Right lung (tissue), 5 donors: Measurements from ENCODE around the gene C1GALT1C1L. TPM values are rescaled to one million over a fixed set of nuclear protein-coding genes. Genes with fewer than 3 reads are reported as not detected.
"Not testable (repeated sequence)": the region's sequence is repeated elsewhere in the genome, so short reads cannot be mapped to it uniquely, and the experiment has no call there.

Source experiments
- DNase-seq, 2 donors: peaks; one replicate each; pipeline ENCODE4 v3.0.0-alpha.2; 2013
- polyA plus RNA-seq, 5 donors: library from polyadenylated mRNA; unstranded; fragments of 120-200 nt; gene quantifications; one replicate each; pipeline versions ENCODE4 v1.2.1 to v1.2.3, GENCODE V29; 2013; ENCODE audit warnings: inconsistent platforms in 1 of 5, low replicate concordance in 1 of 5; ENCODE audit not compliant: insufficient read length in 5 of 5, insufficient read depth in 1 of 5

C1GALT1C1L gene
- polyA plus RNA-seq, 5 donors: 1.6 to 2.8 (median 2.4) TPM

DNA sequence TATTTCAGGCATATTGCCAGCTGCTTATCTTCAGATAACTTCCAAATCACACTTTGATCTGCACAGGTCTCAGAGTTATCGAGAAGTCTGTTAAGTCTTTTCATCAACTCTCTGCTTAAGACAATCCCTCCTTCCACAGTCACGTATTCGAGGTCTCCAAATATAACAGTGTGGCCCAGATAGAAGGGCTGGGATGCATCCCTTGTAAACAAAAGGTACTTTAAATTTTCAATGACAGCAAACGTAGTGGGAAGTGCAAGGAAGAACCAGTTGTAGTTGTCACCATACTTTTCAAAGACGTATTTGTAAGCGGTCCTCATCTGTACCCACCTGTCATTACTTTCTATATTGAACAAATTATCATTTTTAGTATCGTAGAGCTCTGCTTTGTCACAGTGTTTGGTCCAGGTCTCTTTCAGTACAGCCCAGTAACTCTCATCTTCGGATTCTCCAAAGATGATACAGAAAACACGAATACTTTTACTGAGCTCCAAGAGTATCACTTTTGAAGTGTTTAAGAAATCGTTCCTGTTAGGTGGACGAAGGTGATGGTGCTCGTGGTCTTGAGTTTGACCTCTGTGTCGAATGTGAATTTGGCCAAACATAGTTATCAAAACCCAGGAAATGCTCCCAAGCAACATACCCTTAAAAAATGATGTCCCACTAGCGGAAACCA is 445 bp downstream of the C1GALT1C1L start:
- no peak for DNase-seq

DNA sequence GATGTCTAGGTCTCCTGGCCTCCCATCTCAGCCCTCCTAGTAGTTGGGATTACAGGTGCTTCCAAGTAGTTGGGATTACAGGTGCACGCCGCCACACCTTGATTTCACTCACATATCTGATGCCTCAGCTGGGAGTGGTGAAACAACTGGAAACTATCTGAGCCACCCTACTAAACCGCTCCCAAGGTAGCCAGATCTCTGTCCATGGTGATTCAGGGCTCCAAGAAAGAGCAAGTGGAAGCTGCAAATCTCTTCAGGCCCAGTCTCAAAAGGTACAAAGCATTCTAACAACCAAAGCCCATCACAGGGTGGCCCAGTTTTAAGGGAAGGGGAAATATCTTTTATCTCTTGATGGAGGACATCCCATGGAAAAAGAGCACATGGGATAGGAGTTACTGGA is 19.0 kb downstream of the C1GALT1C1L start:
- DNase-seq: no peak

DNA sequence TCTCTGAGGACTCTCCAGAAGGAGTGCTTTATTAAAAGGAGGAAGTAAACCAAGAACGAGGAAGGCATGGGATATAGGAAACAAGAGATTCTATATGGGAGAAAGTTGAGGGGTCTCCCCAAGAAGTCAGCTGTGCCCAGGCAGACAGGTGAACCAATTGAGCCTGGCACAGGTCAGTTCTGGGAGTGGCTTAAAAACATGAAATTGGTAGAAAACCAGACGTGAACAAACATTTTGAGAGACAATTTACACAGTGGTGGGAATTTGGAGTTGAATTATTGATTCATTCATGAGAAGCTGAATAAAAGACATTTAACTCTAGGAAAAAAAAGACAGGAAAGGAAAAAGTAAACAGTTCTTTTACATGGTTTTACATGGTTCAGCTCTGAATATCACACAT is 22.7 kb downstream of the C1GALT1C1L start:
- DNase-seq: no peak

DNA sequence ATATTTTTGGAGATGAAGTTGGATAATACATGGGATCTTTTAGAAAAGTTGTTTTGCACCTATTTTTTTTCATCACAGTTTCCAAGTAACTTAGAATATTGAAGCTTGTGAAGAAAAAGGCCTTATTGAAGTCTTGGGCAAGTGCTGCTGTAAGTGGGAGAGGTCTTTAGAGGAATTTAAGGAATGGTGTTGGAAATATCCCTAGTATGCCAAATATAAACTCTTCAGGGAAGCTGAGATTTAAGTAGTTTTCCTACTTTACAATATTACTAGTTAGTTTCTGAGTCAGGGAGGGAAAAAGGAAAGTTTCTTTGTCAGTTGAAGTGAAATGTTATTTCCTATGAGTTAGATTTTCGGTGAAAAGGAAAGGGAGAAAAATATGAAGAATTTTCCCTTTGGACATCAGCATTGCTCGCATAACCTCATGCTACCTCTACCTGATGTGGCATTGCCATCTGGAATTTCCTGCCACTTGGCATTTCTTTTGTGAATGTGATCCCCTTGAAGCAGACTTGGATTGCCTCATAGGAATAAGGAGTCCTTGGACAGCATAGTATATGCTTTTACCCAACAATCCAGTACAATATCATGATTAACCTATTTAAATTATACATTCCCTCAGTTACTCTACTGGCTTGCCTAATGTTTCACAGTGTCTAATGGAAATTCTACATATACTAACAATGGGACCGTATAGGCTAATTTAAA is 27.1 kb downstream of the C1GALT1C1L start:
- DNase-seq: peak in 1 of 2 donors; percentile 31

DNA sequence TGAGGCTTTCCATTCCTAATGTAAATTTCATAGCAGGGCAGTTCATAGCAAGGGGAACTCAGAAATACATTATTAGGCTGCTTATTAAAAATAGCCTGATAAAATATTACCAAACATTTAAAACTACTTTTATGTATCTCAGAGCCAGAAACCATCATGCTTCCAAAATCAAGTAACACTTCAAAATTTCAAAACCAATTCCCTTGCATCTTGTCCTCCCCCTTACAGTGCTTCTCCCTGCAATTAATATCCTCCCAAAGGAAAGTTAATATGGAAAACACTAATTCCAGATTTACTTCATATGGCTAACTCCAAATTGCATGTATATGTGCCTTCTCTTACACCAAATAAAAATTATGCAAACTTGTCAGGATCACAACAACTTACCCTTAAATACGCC is 32.5 kb downstream of the C1GALT1C1L start:
- DNase-seq: peak in 1 of 2 donors; percentile 56

DNA sequence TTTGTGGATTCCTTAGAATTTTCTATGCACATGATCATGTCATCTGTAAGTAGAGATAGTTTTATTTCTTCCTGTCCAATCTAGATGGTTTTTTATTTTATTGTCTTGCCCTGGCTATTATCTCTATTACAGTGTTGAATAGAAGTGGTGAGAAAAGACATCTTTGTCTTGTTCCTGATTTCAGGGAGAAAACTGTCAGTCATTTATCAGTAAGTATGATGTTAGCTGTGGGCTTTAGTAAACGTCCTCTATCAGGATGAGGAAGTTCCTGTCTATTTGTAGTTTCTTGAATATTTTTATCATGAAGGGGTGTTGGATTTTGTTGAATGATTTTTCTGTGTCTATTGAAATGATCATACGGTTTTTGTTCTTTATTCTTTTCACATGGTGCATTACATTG is 33.9 kb downstream of the C1GALT1C1L start:
- DNase-seq: no peak

DNA sequence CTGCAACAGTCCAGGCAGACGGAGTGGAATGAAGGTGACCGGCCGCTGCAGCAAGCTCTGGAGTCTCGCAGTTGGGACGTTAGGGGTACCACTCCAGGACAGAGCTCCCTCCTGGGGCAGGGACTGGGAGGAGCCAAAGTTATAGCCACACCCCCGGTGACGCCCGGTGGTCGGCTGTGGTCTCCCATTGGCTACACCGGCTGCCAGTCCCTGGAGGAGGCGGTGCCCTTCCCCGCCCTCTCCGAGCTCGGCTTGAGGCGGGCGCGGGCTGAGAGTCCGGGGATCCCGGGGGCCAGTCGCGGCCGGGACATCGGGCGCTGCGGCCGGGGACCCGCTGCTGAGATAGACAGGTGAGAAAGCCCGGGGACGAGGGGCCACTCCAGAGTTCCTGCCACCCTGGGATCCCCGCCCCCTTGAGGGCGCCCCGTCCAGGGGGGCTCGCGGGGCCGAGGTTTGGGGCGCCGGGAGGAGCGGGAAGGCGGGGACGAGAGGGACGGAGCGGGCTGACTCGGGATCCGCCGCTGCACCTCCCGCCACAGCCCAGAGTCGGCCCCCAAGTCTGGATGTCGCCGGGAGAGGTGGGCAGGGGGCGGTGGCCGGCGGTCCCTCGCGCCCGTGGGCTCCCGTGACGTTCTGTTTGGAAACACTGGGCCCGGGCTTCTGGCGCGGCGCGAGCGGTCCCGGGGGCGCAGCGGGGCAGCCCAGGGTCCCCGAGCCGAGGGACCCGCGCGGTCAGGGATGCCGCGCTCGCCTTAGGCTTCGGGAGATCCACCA is 39.0 kb downstream of the C1GALT1C1L start, which contains the start of gene PLEKHH2:
Gene PLEKHH2 (plus strand): TSS at position 231 of the 774 bp plus-strand sequence. CDS start 7,414 bp downstream, outside the sequence.
- peak; percentile 91 to 96 for DNase-seq

DNA sequence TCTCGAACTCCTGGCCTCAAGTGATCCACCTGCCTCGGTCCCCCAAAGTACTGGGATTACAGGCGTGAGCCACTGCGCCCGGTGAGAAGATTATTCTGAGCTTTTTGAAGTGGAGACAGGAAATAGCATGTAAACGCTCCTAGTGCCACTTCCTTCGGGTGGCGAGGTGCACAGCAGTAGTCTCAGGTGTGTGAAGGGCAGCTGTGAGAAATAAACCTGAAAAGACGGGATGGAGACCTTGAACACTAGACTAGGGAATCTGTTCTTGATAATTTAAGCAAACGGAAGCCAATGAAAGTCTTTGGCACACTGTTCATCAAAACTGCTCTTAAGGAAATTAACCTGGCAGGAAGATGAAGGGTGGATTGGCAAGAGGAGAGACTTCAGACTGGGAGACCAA is 39.6 kb downstream of the C1GALT1C1L start:
- DNase-seq: no peak

DNA sequence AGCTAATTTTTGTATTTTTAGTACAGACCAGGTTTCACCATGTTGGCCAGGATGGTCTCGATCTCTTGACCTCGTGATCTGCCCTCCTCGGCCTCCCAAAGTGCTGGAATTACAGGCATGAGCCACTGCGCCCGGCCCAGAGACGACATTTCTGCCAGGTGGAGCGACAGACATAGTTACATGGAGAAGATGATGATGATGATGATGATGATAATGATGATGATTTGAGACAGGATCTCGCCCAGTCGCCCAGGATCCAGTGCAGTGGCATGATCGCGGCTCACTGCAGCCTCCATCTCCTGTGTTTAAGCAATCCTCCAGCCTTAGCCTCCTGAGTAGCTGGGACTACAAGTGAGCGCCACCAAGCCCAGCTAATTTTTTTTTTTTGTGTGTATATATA is 40.1 kb downstream of the C1GALT1C1L start:
- DNase-seq: not testable (repeated sequence)

DNA sequence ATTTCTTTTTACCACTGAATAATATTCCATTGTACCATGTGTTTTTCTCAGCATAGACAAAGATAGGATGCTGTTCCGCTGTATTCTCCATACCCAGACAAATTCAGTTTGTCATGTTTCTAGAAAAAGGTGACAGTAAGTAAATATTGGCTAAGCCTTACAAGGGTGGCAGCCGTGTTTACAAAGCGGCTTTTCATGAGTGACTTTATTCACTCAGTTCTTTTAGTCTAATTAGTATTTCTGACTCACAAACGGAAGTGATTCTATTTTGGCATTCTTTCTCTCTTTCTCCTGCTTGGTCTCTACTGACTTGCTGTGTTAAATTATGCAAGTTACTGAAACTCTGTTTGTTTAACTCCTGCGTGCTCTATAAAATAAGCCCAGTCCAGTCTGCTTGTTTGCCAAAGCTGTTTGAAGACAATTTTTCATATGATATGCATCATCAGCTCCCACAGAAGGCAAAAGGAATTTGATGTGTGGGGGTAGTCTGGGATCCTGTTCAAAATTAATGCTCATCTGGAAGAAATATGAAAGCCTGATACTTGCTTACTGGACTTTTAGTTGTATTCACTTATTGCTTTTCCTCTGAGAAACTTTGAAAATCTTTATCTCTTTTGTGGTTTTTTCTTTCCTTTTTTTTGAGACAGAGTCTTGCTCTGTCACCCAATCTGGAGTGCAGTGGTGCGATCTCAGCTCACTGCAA is 41.5 kb downstream of the C1GALT1C1L start:
- DNase-seq: peak; percentile 68 to 74

DNA sequence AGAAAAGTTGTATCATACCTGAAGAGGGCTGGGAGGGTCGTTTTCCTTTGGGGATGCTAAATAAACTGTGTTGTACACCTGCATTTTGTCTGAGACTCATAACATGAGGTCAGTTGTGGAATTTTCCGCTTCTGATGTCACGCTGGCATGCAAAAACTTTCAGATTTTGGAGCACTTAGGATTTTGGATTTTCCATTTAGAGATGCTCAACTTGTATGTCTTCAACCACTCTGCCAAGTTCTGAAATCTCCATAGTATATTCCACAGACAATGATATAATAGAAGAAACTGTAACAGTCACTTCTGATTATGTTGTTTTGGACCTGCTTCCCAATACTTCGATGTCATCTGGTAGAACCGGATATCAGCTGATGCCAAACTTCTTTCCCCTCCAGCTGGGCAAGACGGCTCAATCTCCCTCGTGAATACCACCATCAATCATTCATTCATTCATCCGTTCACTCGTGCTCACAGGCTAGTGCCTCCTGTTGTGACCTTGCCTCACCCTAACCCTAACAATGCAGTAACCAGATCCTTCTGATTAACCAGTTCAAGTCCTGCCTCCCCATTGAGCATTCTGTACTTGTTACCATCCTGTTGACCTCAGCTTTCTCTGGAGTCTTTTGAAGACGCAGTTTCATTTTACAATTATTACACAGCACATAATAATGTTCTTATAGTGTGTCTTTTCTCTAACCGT is 44.5 kb downstream of the C1GALT1C1L start:
- no peak for DNase-seq

Other genes with a start within 250 kb of the C1GALT1C1L start
- gene THADA, start 80.4 kb downstream of the C1GALT1C1L start, polyA plus RNA-seq: 10 to 100 TPM; 33.8 to 42.1 (median 36.6) TPM
- 100 to 1,000 TPM; 142 to 342 (median 246) TPM for gene PLEKHH2, start 39.2 kb downstream of the C1GALT1C1L start, polyA plus RNA-seq
- gene DYNC2LI1, start 97.6 kb upstream of the C1GALT1C1L start, polyA plus RNA-seq: 100 to 1,000 TPM in 3 of 5 donors, 10 to 100 TPM in 2; 68.2 to 113 (median 101) TPM
- gene ABCG5, start 162.4 kb upstream of the C1GALT1C1L start, polyA plus RNA-seq: under 1 TPM; 0.33 to 0.50 (median 0.41) TPM
- gene ABCG8, start 162.5 kb upstream of the C1GALT1C1L start, polyA plus RNA-seq: under 1 TPM; 0.41 to 0.70 (median 0.59) TPM